Endodermal cell (in vitro differentiated cells): Measurements from ENCODE around the gene ZDHHC6. TPM values are rescaled to one million over a fixed set of nuclear protein-coding genes. Genes with fewer than 3 reads are reported as not detected.
A peak's percentile ranks its signal among the peaks of the same experiment; 100 is the strongest.

ENCODE experiments used
- DNase-seq: peaks from one replicate; pipeline ENCODE4 v3.0.0-alpha.2; 2017
- H3K27ac ChIP-seq: 2 replicates; pipeline ENCODE4 v1.5.1; 2013; ENCODE audit warnings: mild to moderate bottlenecking, low read depth, low read length, moderate library complexity
- H3K27me3 ChIP-seq: 2 replicates; pipeline ENCODE4 v1.6.1; 2013; ENCODE audit warnings: mild to moderate bottlenecking, low read length, moderate library complexity; ENCODE audit not compliant: insufficient read depth, control insufficient read depth, poor library complexity, severe bottlenecking
- H3K36me3 ChIP-seq: 2 replicates; pipeline ENCODE4 v1.7.0; 2013; ENCODE audit warnings: mild to moderate bottlenecking, low read length, moderate library complexity; ENCODE audit not compliant: control insufficient read depth, insufficient read depth
- H3K4me1 ChIP-seq: one replicate; pipeline ENCODE4 v1.7.0; 2013; ENCODE audit warnings: low read length; ENCODE audit not compliant: control insufficient read depth, insufficient read depth
- H3K4me3 ChIP-seq: 2 replicates; pipeline ENCODE4 v1.5.1; 2013; ENCODE audit warnings: mild to moderate bottlenecking, low read length, moderate library complexity
- H3K9ac ChIP-seq: 2 replicates; pipeline ENCODE4 v1.6.1; 2013; ENCODE audit warnings: mild to moderate bottlenecking, low read length, moderate library complexity; ENCODE audit not compliant: poor library complexity, severe bottlenecking; ENCODE audit errors: extremely low read depth
- H3K9me3 ChIP-seq: 2 replicates; pipeline ENCODE4 v1.6.1; 2013; ENCODE audit warnings: mild to moderate bottlenecking, low read length, moderate library complexity; ENCODE audit not compliant: control insufficient read depth
- H3K27ac Mint-ChIP-seq: 2 replicates; pipeline ENCODE4 v1.8.0; 2020; ENCODE audit warnings: mixed read lengths
- H3K27me3 Mint-ChIP-seq: 2 replicates; pipeline ENCODE4 v1.8.0; 2021; ENCODE audit warnings: mild to moderate bottlenecking, mixed read lengths; ENCODE audit not compliant: insufficient read depth
- H3K36me3 Mint-ChIP-seq: 2 replicates; pipeline ENCODE4 v1.8.0; 2020; ENCODE audit warnings: low read depth, mixed read lengths
- H3K4me1 Mint-ChIP-seq: 2 replicates; pipeline ENCODE4 v1.8.0; 2020; ENCODE audit warnings: mixed read lengths
- H3K4me3 Mint-ChIP-seq: 2 replicates; pipeline ENCODE4 v1.8.0; 2020; ENCODE audit warnings: mild to moderate bottlenecking, moderate library complexity, mixed read lengths
- H3K9me3 Mint-ChIP-seq: 2 replicates; pipeline ENCODE4 v1.8.0; 2020; ENCODE audit warnings: mild to moderate bottlenecking, mixed read lengths
- CTCF ChIP-seq: fragments of 200-600 bp; sonication (generic); conservative IDR thresholded peaks from 2 replicates; pipeline ENCODE4 v1.5.0; 2021; ENCODE audit warnings: antibody characterized with exemption, mild to moderate bottlenecking
- WGBS, 2 experiments: methylation state at CpG; one replicate each; pipeline versions ENCODE4 v1.1.5 to v1.1.7; 2013; ENCODE audit warnings: missing lambda C conversion rate in 2 of 2, mixed read lengths in 1 of 2; ENCODE audit not compliant: insufficient coverage in 1 of 2, insufficient read length in 1 of 2; 5-methylcytosine and 5-hydroxymethylcytosine counted together
- total RNA-seq, 2 donors: library from RNA; stranded (reverse); fragmentation: NEBNext Ultra II Directional in 1 of 2; extraction: Animal tissue kit (Norgen Biotek cat#: 25700) in 1 of 2; gene quantifications; 2 replicates in 1 of 2; 3 replicates in 1 of 2; pipeline ENCODE4 v1.2.1, GENCODE V29; 2021

Gene ZDHHC6
- total RNA-seq, 2 donors from 2014 or later = 30.4 to 35.7 TPM

GRCh38 chr10:112448888-112449287 is 2.2 kb upstream of the ZDHHC6 start:
- no peak for DNase-seq
- H3K9ac ChIP-seq = no peak overlapping the region
- no peak overlapping the region for H3K4me3 ChIP-seq
- 98 to 100% methylated on average over 2 to 4 of the region's 4 CpGs for WGBS, 2 experiments
- no peak for TF ChIP-seq CTCF
- Mint-ChIP-seq H3K4me1 (peaks cover 10% of the 10 kb centered on the region), H3K4me3 (peak overlapping the region; percentile 80), H3K9me3 (peaks cover 11% of the 10 kb centered on the region), H3K27ac (no peak overlapping the region), H3K36me3 (peaks cover 31% of the 10 kb centered on the region), H3K27me3 (no peaks in the 10 kb centered on the region)
- H3K36me3 ChIP-seq = peaks cover 20% of the 10 kb centered on the region
- peaks cover 4% of the 10 kb centered on the region for H3K9me3 ChIP-seq
- H3K4me1 ChIP-seq = no peaks in the 10 kb centered on the region
- no peaks in the 10 kb centered on the region for H3K27me3 ChIP-seq
- no peak overlapping the region for H3K27ac ChIP-seq

DNA sequence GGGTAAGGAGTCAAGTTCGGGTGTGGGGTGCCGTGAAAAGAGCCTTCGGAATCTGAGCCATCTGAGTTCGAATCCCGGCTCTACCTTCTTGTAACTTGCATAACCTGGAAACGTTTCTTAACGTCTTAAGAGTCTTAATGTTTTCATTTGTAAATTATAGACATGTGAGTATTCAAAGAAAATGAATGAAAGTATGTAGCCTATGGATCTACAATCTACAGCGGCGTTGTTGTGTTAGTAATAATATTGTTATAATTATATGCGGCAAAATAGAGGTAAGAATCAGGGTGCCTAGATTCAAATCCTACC is 860 bp upstream of the ZDHHC6 start:
- WGBS, 2 experiments = 4 to 6% methylated on average over 10 of the region's 10 CpGs

DNA sequence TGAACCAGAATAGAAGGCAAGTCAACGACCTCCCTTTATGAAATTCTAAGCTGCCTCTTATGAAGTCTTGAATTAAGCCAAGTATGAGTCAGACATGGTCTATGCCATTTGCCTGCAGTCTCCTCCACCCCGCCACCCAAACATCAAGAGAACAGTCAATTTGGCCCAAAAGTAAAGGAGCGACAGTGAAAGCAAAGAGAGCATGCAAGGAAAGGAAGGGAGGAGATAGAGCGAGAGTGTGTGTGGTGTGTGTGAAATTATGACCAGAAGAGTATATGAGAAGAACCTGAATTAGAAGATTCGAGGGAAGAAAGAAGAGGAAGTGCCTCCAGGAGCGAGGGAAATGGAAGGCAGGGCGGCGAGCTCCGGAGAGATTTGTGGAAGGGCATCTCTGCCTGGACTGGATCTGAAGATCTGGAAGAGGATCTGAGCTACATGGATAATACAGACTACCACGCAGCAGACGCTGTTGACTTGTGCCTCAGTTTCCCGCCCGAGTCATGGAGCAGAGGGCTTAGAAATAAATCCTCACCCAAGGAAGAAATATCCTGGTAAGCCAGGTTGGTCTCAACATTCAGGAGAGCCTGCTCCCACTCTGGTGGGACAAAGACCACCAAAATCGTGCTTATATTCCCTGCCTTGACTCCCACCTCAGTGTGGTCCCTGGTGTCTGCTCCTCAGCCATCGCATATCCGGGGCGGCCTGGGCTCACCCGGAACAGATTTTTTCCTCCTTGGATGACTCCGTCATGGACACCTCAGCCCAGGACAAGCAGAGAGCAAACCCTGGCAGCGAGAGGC is 459 bp downstream of the ZDHHC6 start:
- TF ChIP-seq CTCF = no peak
- Mint-ChIP-seq H3K9me3 (no peaks in the 10 kb centered on the region), H3K36me3 (peaks cover 25% of the 10 kb centered on the region), H3K4me1 (peaks cover 10% of the 10 kb centered on the region), H3K27ac (peak overlapping the region; percentile 99), H3K27me3 (no peaks in the 10 kb centered on the region), H3K4me3 (peak overlapping the region; percentile 80)
- Histone ChIP-seq H3K9me3 (no peaks in the 10 kb centered on the region), H3K9ac (peak overlapping the region; percentile 91), H3K27ac (no peak overlapping the region), H3K27me3 (no peaks in the 10 kb centered on the region), H3K36me3 (peaks cover 42% of the 10 kb centered on the region), H3K4me1 (no peaks in the 10 kb centered on the region), H3K4me3 (peak overlapping the region; percentile 90)
- WGBS, 2 experiments = 7 to 9% methylated on average over 6 to 20 of the region's 20 CpGs
- DNase-seq = peak; percentile 47

More for the DNA sequence above, 860 bp upstream of the ZDHHC6 start:
- H3K9me3 Mint-ChIP-seq = no peaks in the 10 kb centered on the region
- Histone ChIP-seq H3K27me3 (no peaks in the 10 kb centered on the region), H3K9me3 (no peaks in the 10 kb centered on the region), H3K9ac (peak overlapping the region; percentile 91), H3K27ac (peak overlapping the region; percentile 52), H3K4me1 (no peaks in the 10 kb centered on the region), H3K36me3 (peaks cover 33% of the 10 kb centered on the region), H3K4me3 (peak overlapping the region; percentile 90)
- H3K36me3 Mint-ChIP-seq = peaks cover 22% of the 10 kb centered on the region
- TF ChIP-seq CTCF = no peak
- H3K4me3 Mint-ChIP-seq = peak overlapping the region; percentile 80
- peak overlapping the region; percentile 99 for H3K27ac Mint-ChIP-seq
- no peaks in the 10 kb centered on the region for H3K27me3 Mint-ChIP-seq
- no peak for DNase-seq
- peaks cover 10% of the 10 kb centered on the region for H3K4me1 Mint-ChIP-seq
